Bronchial epithelial cell (primary cell): Measurements from ENCODE around the gene C5. TPM values are rescaled to one million over a fixed set of nuclear protein-coding genes. Genes with fewer than 3 reads are reported as not detected.

Source experiments
- DNase-seq: peaks from one replicate; pipeline ENCODE4 v3.0.0-alpha.2; 2010; ENCODE audit warnings: low read depth
- FAIRE-seq: peaks from 2 replicates; lab custom pipeline; 2011; peaks lifted over from hg19 to GRCh38; lab: Jason Lieb, UNC
- H3K27me3 ChIP-seq: 2 replicates; pipeline ENCODE4 v1.5.1; 2011; ENCODE audit warnings: low read length; ENCODE audit not compliant: control insufficient read depth, insufficient read depth
- H3K36me3 ChIP-seq: 2 replicates; pipeline ENCODE4 v1.5.1; 2011; ENCODE audit warnings: low read length; ENCODE audit not compliant: control insufficient read depth, insufficient read depth
- H3K4me3 ChIP-seq: 2 replicates; pipeline ENCODE4 v1.5.1; 2011; ENCODE audit warnings: mild to moderate bottlenecking, low read depth, low read length, control low read depth
- total RNA-seq: library from RNA; depleted of rRNA; stranded (reverse); fragments of >200 nt; gene quantifications from 2 replicates; pipeline ENCODE4 v1.2.1, GENCODE V29; 2014
- TF ChIP-seq, protein P1 (sequence below): IDR thresholded peaks from 2 replicates; pipeline ENCODE4 v1.5.1; 2011; ENCODE audit warnings: mild to moderate bottlenecking, moderate library complexity, low read length, control low read depth, inconsistent platforms; ENCODE audit not compliant: insufficient read depth, severe bottlenecking

C5 gene
- total RNA-seq, 1 donor from 2014 or later: 1.3 TPM

DNA sequence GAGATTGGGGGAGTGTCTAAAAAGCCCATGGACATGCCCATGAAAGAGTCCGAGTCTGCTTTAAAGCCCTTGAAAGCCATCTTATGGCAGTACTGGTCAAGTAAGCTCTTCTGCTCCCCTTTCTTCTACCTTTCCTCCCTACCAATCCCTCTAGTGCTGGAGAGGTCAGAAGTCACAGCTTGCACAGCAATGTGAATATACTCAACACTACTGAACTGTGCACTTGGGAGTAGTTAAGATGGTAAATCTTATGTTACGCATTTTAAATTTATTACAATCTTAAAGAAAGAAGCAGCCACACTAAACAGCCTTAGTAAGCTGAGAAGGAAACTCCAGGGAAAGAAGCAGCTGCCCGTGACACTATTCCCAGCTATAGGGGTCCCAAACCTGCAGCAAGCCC, 111.2 kb downstream of the C5 start:
- Histone ChIP-seq H3K4me3 (no peak overlapping the region), H3K36me3 (no peaks in the 10 kb centered on the region), H3K27me3 (no peaks in the 10 kb centered on the region)
- no peak for FAIRE-seq
- no peak for DNase-seq
- TF ChIP-seq, protein P1, sequence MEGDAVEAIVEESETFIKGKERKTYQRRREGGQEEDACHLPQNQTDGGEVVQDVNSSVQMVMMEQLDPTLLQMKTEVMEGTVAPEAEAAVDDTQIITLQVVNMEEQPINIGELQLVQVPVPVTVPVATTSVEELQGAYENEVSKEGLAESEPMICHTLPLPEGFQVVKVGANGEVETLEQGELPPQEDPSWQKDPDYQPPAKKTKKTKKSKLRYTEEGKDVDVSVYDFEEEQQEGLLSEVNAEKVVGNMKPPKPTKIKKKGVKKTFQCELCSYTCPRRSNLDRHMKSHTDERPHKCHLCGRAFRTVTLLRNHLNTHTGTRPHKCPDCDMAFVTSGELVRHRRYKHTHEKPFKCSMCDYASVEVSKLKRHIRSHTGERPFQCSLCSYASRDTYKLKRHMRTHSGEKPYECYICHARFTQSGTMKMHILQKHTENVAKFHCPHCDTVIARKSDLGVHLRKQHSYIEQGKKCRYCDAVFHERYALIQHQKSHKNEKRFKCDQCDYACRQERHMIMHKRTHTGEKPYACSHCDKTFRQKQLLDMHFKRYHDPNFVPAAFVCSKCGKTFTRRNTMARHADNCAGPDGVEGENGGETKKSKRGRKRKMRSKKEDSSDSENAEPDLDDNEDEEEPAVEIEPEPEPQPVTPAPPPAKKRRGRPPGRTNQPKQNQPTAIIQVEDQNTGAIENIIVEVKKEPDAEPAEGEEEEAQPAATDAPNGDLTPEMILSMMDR: no peak

DNA sequence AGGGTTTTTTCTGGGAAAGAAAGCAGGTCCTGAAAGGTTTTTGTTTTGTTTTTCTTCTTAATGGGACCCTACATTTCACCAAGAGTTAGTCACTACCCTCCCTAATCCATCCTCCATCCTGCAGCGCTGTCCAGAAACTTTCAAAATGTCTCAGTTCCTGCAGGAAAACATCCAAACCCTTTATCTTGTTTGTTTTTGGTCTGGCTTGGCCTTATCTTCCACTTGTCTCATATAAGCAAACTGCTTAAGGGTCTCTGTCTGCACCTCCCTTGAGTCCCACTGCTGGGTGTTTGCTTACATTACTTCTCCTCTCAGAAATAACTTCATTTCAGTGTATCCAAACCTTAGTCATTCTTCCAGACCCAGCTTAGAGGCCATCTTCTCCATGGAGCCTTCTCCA, 112.5 kb downstream of the C5 start:
- DNase-seq (no peak), FAIRE-seq (no peak)
- no peaks in the 10 kb centered on the region for H3K27me3 ChIP-seq
- TF ChIP-seq, protein P1: no peak
- H3K36me3 ChIP-seq: no peaks in the 10 kb centered on the region
- no peak overlapping the region for H3K4me3 ChIP-seq

DNA sequence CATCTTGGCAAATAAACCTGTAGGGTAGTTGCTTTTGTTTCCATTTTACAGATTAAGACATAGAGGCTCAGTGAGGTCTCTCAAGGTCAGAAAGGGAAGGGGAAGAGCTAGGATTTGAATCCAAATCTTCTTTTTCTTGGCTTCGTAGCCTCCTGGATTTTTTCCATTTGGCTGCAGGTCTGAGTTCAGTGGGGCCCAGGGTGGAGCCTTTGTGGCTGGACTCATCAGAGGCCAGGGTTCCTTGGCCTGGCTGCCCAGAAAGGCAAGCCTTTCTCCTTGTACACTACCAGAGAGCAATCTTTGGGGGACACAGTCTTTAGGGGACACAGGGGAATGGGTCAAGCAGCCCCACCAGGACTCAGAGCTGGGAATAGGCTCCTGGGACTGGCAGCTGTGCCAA, 112.9 kb downstream of the C5 start:
- FAIRE-seq (no peak), DNase-seq (no peak)
- TF ChIP-seq, protein P1: no peak
- Histone ChIP-seq H3K27me3 (no peaks in the 10 kb centered on the region), H3K36me3 (no peaks in the 10 kb centered on the region), H3K4me3 (no peak overlapping the region)

DNA sequence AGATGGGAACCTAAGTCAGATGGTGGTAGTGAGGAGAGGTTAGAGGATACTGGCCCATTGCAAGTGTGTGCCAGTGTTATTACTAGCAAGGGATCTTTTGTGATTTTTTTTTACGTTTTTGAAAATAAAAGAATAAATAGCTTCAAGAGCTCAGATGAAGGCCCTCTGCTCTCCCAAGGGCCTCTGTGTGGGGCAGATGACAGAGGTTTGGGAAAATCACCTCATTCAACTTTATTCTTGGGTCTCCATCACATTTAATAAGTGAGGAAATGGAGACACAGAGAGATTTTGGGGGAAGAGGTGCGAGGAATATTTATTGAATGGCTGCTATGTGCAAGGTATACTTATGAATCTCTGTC, 113.3 kb downstream of the C5 start:
- DNase-seq: no peak
- H3K4me3 ChIP-seq: no peak overlapping the region
- no peak for FAIRE-seq
- no peaks in the 10 kb centered on the region for H3K36me3 ChIP-seq
- H3K27me3 ChIP-seq: no peaks in the 10 kb centered on the region
- TF ChIP-seq, protein P1: no peak

DNA sequence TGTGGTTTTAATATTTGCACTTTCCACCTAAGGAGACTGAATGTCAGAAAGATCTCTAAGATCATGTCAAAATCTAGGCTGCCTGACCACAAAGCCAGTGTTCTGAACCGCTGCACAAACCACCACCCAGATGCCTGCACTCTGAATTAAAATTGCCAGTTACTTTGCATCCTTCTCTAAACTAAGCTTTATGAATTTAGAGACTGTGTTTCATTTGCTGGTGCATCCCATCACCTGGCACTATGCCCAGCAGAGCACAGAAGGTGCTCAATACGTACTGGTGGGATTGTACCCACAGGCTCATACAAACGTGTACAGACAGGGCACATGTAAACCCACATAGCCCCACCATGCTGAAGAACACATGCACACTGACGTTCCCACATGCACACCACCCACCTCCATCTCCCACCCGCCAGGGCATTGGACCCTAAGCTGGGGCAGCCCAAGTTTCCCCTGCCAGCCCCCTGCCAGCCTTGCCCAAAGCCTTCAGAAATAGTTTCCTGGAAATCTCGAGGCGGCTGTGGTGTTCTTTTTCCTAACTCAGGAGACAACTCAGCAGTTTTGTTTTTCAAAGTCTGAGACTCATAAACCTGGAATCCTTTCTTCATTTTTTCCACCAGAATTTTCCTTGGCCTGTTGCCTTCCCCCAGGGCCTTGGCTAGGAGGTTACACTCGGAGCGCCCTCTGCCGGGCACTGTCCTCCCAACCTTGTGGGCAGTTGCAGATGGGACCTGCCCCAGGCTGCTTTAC, 113.9 kb downstream of the C5 start:
- H3K36me3 ChIP-seq: no peaks in the 10 kb centered on the region
- DNase-seq (peak; percentile 89), FAIRE-seq (no peak)
- TF ChIP-seq, protein P1: peak; percentile 81
- H3K27me3 ChIP-seq: no peaks in the 10 kb centered on the region
- H3K4me3 ChIP-seq: no peak overlapping the region
